ENCODE measurements around the gene IDH1.

GRCh38 chr2:208210688-208211451, 44.0 kb downstream of the IDH1 start:
- TF ChIP-seq CTCF (IDR thresholded peaks at IDR 0.05) = no peak
- TF ChIP-seq JUN (IDR thresholded peaks at IDR 0.05) = no peak
- TF ChIP-seq CHD4 (IDR thresholded peaks at IDR 0.05; ENCODE audit: borderline replicate concordance) = no peak
- TF ChIP-seq FOSL2 (IDR thresholded peaks at IDR 0.05) = no peak
- no peak for TF ChIP-seq FOSL2 (CRISPR knock-in tag; IDR thresholded peaks at IDR 0.05)
- TF ChIP-seq USF2 (IDR thresholded peaks at IDR 0.05) = no peak
- TF ChIP-seq HMGXB4 (CRISPR knock-in tag; IDR thresholded peaks at IDR 0.05; ENCODE audit: borderline replicate concordance) = no peak
- no peak for TF ChIP-seq JUNB (IDR thresholded peaks at IDR 0.05)
- TF ChIP-seq POLR2A (IDR thresholded peaks at IDR 0.05; ENCODE audit: low read length) = no peak
- TF ChIP-seq HDAC2 (IDR thresholded peaks at IDR 0.05) = no peak
- no peak for TF ChIP-seq CEBPB (IDR thresholded peaks at IDR 0.05)
- no peak for TF ChIP-seq ATOH8 (CRISPR knock-in tag; IDR thresholded peaks at IDR 0.05; ENCODE audit: low read depth)
